Measurements from ENCODE around the gene PPP1CA. TPM values are rescaled to one million over a fixed set of nuclear protein-coding genes. Genes with fewer than 3 reads are reported as not detected.

The PPP1CA gene
- total RNA-seq, 4 donors from 2014 or later = 49.9 to 78.6 (median 63.4) TPM

DNA sequence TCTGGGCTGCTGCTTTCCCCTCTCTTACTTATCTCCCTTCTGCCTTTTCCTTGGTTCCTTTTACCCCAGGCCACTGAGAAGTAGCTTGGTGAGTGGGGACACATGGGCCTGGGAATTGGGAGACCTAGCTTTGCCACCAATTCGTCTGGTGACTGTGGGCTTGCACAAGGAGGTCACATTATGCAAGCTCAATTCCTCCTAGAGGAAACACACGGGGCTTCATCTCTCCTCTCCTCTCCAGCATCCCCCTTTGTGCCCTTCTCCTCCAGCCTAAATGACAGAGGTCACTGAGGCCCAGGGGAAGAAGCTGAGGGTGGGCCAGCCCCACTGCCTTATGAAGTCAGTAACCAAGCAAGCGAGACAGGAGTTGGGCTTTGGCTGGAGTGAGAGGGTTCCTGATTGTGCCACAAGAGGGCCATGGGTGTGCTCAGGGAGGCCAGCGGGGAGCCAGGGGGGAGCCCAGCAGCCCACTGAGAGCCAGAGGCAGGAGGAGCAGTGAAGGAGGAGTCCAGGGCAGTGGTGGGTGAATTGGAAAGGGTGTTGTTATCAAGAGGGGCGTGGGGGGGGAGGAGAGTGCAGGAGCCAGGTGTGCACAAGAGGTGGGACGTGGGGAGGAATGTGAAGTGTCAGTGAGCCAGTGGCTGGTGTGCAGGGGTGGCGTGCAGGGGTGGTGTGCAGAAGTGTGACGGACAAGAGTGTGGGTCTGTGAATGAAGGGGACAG is 30.3 kb downstream of the PPP1CA start:
- Histone ChIP-seq H3K4me3 (peak overlapping the region in 1 of 2 donors; percentile 94), H3K36me3 (no peaks in the 10 kb centered on the region), H3K27ac (peak overlapping the region; percentile 76 to 99 (median 93)), H3K4me1 (peaks cover 5 to 90% (median 59%) of the 10 kb centered on the region in 3 donors), H3K27me3 (no peaks in the 10 kb centered on the region), H3K9me3 (no peaks in the 10 kb centered on the region)
- ATAC-seq = no peak
- TF ChIP-seq POLR2A (IDR thresholded peaks at IDR 0.05) = no peak
- TF ChIP-seq, protein P1, sequence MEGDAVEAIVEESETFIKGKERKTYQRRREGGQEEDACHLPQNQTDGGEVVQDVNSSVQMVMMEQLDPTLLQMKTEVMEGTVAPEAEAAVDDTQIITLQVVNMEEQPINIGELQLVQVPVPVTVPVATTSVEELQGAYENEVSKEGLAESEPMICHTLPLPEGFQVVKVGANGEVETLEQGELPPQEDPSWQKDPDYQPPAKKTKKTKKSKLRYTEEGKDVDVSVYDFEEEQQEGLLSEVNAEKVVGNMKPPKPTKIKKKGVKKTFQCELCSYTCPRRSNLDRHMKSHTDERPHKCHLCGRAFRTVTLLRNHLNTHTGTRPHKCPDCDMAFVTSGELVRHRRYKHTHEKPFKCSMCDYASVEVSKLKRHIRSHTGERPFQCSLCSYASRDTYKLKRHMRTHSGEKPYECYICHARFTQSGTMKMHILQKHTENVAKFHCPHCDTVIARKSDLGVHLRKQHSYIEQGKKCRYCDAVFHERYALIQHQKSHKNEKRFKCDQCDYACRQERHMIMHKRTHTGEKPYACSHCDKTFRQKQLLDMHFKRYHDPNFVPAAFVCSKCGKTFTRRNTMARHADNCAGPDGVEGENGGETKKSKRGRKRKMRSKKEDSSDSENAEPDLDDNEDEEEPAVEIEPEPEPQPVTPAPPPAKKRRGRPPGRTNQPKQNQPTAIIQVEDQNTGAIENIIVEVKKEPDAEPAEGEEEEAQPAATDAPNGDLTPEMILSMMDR (IDR thresholded peaks at IDR 0.05) = peak in 3 of 4 experiments; percentile 51 to 70 (median 68)
- WGBS, 2 donors (ENCODE audit: low coverage in 1 of 2) = 16 to 33% methylated on average over 5 to 6 of the region's 8 CpGs

DNA sequence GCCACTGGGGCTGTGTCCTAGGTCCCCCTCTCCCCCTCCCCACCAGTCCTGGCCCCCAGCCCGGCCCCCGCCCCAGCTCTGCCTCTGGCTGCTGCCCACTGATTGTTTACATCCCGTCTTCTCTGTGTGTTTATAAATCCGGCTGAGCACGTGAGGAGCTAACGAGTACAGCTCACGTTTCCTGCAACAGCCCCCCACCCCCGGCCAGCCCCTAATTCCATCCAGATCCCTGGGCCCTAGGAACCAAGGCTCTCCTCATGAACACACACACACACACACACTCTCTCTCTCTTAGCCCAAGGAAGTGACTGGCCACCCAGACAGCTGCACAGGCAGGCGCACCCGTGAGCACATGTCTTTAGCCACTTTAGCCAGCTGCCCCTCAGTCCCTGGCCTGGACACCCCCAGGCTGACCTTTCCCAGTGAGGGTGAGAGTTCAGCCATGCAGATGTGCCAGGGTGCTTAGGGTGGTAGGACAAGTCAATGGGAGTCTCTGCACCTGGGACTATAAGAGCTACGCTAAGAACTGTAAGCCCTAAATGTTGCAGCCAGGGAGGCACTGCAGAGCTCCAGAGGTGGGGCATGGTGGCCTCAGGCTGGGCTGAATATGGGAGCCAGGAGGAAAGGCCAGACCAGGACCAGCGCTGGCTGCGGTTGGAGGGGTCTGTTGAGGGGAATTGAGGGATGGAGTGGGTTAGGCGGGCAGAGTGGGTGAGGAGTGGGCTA is 31.1 kb downstream of the PPP1CA start:
- Histone ChIP-seq H3K4me3 (peak overlapping the region in 1 of 2 donors; percentile 94), H3K4me1 (peaks cover 5 to 91% (median 67%) of the 10 kb centered on the region in 3 donors), H3K36me3 (peaks cover 0 to under 1% of the 10 kb centered on the region in 2 donors), H3K27me3 (no peaks in the 10 kb centered on the region), H3K9me3 (no peaks in the 10 kb centered on the region), H3K27ac (peak overlapping the region; percentile 76 to 99 (median 93))
- ATAC-seq = no peak
- TF ChIP-seq, protein P1 (IDR thresholded peaks at IDR 0.05) = no peak
- TF ChIP-seq EP300 (IDR thresholded peaks at IDR 0.05) (no peak), POLR2AphosphoS5 (IDR thresholded peaks at IDR 0.05) (peak; percentile 61), POLR2A (IDR thresholded peaks at IDR 0.05) (no peak)
- 83 to 92% methylated on average over 2 to 3 of the region's 14 CpGs for WGBS, 2 donors (ENCODE audit: low coverage in 1 of 2)

DNA sequence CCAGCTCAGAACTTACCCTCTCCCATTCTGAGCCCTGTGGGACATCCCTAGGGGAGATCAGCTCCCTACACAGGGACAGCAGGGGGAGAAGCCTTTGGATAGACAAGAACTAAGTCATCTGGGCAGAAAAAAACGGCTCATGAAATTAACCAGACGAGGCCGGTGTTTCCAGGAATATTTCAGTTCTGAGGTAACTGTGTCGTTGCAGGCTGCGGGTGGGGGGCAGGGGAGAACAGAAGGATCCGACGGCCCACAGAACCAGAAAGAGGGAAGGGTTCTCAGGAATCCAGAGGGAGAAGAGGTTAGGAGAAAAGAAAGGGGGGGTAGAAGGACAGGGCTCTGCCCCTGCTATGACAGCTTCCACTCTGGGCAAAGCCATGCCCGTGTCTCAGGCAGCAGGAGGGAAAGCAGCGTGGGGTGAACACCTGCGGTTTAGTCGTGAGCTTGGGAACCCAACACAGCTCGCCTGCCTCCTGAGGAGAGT is 31.8 kb downstream of the PPP1CA start:
- no peaks in the 10 kb centered on the region for H3K9me3 ChIP-seq
- H3K27ac ChIP-seq = peak overlapping the region; percentile 76 to 99 (median 93)
- ATAC-seq = no peak
- peaks cover 0 to 8% of the 10 kb centered on the region in 2 donors for H3K36me3 ChIP-seq
- TF ChIP-seq POLR2AphosphoS5 (IDR thresholded peaks at IDR 0.05) = peak; percentile 86
- TF ChIP-seq EP300 (IDR thresholded peaks at IDR 0.05) = no peak
- TF ChIP-seq, protein P1 (IDR thresholded peaks at IDR 0.05) = no peak
- 28 to 29% methylated on average over 4 to 7 of the region's 12 CpGs for WGBS, 2 donors (ENCODE audit: low coverage in 1 of 2)
- no peaks in the 10 kb centered on the region for H3K27me3 ChIP-seq
- peaks cover 5 to 91% (median 64%) of the 10 kb centered on the region in 3 donors for H3K4me1 ChIP-seq
- H3K4me3 ChIP-seq = peak overlapping the region in 1 of 2 donors; percentile 94

DNA sequence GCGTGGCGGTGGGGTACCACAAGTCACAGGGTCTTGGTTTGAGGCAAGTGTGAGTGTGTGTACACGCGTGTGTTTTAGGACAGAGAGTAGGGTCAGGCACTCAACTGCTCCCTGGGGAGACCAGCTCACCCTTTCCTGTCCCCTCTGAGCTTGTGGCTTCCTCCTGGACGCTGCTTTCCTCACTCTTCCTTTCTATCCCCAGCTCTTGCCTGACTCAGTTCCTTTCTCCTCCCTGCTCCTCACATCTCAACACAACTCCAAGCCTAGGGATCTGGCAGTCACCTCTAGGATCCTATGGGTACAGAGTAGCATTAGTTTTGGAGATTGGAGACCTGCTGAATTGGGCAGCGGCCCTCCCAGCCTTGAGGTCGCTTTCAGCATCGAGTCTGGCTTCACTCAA is 32.4 kb downstream of the PPP1CA start:
- no peak for ATAC-seq
- H3K27ac ChIP-seq = peak overlapping the region; percentile 29 to 99 (median 93)
- peaks cover 0 to 13% of the 10 kb centered on the region in 2 donors for H3K36me3 ChIP-seq
- no peaks in the 10 kb centered on the region for H3K27me3 ChIP-seq
- no peak overlapping the region for H3K4me3 ChIP-seq
- H3K4me1 ChIP-seq = peaks cover 5 to 89% (median 59%) of the 10 kb centered on the region in 3 donors
- WGBS, 2 donors (ENCODE audit: low coverage in 1 of 2) = 71 to 73% methylated on average over 1 to 3 of the region's 8 CpGs
- H3K9me3 ChIP-seq = no peaks in the 10 kb centered on the region
- TF ChIP-seq EP300 (IDR thresholded peaks at IDR 0.05) = no peak

DNA sequence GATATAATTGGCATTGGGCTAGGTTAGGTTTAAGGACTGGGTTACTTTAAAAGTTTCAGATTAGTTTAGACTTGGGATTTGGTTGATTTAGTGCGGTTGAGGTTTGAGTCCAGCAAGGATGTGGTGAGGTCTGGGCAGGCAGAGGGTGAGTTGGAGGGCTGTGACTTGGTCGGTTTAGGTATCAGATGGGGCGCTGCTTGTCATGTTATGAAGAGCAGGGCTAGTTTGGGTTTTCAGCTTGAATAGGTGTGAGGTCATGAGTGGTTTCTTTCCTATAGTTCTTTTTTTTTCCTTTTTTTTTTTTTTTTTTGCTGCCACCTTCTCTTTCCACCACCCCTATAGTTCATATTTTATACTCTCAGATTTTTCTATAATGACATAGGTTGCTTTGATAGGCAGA is 33.0 kb downstream of the PPP1CA start:
- Histone ChIP-seq H3K9me3 (no peaks in the 10 kb centered on the region), H3K4me1 (peaks cover 5 to 82% (median 59%) of the 10 kb centered on the region in 3 donors), H3K36me3 (peaks cover 0 to 18% of the 10 kb centered on the region in 2 donors), H3K27me3 (no peaks in the 10 kb centered on the region), H3K4me3 (no peak overlapping the region), H3K27ac (peak overlapping the region in 3 of 4 donors; percentile 87 to 99 (median 99))
- 90 to 93% methylated on average over 2 to 3 of the region's 3 CpGs for WGBS, 2 donors (ENCODE audit: low coverage in 1 of 2)
- TF ChIP-seq POLR2AphosphoS5 (IDR thresholded peaks at IDR 0.05) (no peak), POLR2A (IDR thresholded peaks at IDR 0.05) (no peak), EP300 (IDR thresholded peaks at IDR 0.05) (no peak)
- TF ChIP-seq, protein P1 (IDR thresholded peaks at IDR 0.05) = no peak
- no peak for ATAC-seq
